Stimulated activated CD4-positive, alpha-beta T cell treated with anti-CD3 and anti-CD28 coated beads, Interleukin-2, amount 100 ng/mL, for 24 hours (primary cell): ENCODE results near the gene KIF4B.

ENCODE experiments used
- DNase-seq, 2 donors: peaks; one replicate each; pipeline ENCODE4 v3.0.0-alpha.2; 2020

The KIF4B gene

GRCh38 chr5:155064580-155064979 lies 51.0 kb downstream of the KIF4B start:
- no peak for DNase-seq

GRCh38 chr5:155066886-155067595 lies 53.5 kb downstream of the KIF4B start:
- DNase-seq, result no peak
